ENCODE results near the gene STXBP6.
"Not testable (repeated sequence)": the region's sequence is repeated elsewhere in the genome, so short reads cannot be mapped to it uniquely, and the experiment has no call there.

The STXBP6 gene

DNA sequence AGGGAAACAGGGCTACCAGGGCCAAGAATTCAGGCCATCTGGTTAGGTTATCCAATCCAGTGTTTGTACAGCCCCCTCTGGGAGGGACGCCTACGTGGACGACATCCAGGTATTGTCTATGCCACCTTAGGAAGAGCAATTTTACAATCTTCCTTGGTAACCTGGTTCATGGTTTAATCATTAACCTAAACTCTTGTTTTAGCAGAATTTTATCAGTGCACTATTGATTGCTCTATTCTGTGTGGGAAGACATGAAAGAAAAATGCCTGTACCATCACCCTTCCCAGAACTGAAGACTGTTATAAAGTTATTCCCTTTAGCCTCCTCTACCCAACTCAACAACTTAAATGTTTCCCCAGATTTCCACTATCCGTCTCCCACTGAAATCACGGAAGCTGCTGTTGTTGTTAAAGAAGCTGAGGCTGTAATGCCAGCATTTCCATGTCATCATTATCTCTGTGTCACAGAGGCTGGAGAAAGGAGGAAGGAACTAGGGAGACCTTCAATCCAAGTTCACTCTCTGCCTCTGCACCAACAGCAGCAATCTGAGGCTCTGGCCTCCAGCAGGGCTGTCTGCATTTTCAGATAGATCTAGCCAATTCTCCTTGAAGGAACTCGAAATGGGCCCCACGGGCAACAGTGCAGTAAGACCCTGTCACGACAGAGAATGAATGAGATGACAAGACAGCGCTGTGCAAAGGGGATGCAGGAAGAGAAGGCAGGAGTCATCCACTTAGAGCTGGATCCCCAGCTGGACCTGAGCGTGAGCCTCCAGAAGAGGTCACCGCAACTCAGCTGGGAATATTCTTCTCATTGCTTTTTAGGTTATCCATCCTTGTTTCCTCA is 232.5 kb downstream of the STXBP6 start:
- no peak for DNase-seq

DNA sequence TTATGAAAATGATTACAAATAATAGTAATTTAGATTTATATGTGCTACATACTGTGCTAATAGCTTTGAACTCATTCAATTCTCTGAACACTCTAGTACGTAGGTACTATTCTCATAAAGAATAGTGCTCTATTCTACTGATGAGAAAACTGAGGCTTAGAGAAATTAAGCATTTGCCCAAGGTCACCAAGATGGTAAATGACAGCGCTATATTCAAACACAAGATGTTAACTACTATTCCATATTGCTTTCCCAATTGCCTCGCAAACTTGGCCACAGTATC is 233.1 kb downstream of the STXBP6 start:
- DNase-seq = no peak

DNA sequence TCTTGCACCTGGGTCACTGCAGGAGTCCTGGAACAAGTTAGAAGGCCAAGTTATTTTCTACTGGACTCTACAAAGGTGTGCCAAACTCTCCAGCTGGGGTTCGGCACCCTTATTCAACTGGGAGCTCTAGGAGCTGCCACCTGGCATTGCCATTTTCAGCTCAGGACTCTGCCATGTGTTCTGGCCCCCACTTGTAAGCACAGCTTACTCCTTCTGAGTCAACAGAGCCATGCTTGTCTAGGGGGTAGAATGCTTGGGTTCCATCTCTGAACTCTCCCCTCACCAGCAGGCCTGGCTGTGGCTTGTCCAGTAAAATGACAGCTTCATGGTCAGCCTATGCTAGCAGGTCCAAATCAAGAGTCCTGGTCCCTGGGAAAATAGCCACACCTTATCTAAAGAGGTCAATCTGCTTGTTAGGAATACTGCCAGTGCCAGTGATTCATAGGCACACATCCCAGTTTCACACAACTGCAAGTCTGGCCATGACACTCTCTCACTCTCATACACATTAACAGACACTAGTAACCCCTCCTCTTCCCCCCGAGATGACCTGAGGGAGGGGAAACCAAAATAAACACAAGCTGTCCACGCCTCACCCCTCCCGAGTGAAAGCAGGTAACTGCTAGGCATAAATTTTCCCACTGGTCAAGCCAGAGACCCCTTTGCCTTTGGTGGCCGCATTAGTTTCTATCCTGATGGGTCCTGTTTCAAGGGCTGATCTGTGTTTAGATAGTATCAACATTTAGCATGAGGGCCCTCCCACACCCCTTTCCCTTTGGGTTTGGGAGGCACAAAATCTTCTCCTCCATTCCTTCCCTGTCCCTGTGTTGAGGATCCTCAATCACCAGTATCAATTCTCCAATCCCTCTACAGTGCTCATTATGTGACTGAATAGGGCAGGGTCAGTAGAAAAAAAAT is 233.7 kb downstream of the STXBP6 start:
- no peak for DNase-seq

DNA sequence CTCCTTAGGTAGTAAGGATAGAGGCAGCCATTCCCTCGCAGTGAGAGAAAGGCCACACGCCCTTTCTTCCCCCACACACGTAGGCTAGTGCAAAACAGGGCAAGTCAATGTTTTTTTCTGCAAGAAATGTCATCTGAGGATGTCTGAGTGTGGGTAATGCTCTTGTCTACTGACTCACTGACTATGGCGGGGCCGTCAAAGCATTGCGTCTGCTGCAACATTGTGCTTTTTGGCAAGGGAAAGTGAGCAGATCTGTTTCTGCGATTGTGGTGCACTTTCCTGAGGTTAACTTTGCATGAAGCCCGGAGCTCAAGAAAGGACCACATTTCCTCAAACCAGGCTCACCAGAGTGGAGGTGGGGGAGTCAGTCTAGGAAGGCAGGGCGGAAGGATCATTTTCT is 234.4 kb downstream of the STXBP6 start:
- no peak for DNase-seq

DNA sequence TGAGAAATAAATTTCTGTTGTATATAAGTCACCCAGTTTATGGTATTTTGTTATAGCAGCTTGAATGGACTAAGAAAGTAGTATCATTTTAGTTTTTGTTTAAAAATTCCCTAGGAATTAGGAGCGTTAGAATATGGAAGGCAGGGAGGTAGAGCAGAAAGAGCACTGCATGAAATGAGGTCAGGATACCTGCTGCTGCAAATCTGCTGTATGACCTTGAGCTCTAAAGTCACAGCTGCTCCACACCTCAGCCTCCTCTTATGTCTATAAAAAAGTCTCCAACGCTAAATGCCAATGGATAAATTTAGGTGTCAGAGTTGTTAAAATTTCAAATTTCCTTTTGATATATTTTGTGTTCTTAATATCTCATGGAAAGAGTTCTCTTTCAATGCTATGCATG is 235.0 kb downstream of the STXBP6 start:
- no peak for DNase-seq

DNA sequence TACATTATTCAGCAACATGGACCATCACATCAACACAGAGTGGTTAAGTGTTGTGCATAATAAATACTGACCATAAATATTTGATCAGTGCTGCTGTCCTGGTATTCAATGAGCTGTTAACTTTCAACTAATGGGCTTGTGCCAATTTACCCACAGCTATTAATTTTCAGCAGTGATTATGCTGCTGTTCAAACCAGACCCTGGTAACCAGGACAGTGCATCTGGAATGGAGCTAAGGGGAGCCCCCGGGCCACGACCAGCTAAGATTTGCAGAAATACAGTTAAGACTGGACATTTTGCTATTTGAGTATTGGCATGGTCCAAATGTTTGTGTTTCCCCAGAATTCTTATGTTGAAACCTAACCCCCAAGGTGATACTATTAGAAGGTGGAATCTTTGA is 235.6 kb downstream of the STXBP6 start:
- no peak for DNase-seq

DNA sequence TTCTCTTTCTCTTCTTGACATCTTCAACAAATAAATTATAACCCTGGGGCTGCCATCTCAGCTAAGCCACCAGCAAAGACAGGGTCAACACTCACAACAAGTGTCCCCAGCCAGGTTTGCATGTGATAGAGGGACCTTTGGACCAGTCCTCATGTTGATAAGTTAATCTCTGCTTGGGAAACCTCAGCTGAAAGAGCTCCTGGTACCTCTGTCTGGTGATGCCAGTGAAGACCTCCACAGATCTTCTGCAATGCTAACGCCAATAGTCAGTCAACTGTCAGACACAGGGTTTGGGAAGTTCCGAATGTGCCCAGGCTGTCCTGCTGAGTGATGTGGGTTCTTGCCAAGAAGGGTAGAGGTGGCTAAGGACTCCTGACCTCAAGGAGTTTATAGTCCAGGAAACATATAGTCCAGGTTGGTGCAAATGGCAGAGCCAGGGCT is 236.1 kb downstream of the STXBP6 start:
- DNase-seq = no peak

DNA sequence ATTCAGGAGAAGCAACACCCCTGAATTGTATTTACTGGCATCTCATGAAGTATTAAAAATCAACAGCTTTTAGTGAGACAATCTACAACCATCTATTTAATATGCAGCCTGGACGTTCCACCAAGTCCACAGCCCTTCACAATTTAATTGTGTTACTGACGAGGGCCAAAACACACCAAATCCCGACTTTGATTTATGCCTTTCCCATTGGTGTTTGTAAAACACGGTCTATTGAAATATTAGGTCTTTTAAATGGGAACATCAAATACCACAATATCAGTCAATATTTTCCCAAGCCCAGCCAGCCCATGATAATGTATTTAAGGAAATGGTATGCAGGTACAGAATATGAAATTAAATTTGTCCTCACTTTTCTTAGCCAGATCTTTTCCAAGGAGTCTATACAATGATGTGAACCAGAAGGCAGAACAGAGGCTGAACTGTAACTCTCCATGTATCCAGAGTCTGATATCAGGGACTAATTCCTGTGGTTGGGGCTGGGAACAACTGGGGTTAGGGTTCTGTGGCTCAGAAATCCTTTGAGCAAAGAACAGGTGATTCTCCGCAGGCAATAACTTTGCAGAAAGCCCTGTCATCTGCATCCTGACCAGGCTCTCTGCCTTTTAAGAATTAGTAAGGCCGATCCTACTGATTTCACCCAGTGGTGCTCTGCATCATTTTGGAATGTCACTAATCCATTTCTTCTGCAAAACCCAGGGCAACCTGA is 236.7 kb downstream of the STXBP6 start:
- no peak for DNase-seq

DNA sequence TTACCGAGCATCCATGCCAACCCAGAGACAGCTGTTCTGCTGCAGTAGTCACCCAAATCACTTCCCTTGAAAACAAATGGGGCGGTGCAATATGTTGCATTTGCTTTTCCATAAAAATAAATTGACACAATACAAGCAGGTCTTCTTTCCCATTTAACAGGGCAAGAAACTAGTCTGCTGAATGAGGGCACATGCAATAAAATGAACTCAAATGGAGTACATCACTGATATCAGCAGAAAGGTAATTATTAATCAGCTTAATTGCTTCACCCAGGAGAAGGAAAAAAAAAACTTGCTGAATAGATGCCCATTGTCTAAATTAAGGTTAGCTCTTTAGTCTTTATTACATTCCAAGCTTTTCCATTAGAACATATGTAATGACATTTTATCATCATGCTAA is 240.8 kb downstream of the STXBP6 start:
- no peak for DNase-seq

DNA sequence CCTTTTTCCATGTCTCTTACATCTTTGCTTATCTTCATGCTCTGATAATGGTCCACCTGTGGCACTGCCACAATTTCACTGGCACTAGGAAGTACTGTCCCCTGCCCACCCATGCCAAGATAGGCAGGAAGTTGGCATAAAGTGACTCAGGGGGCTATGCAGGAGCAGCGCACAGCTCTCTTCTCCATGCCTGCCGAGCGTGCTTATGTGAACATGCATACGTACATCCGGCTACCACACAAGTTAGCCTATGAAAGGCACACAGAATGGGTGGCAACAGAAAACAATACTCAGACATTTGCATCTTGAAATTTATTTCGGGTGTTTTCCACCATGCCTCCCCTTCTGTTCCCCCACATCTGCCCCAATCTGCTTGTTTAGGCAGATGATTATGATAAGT is 241.5 kb downstream of the STXBP6 start:
- no peak for DNase-seq

DNA sequence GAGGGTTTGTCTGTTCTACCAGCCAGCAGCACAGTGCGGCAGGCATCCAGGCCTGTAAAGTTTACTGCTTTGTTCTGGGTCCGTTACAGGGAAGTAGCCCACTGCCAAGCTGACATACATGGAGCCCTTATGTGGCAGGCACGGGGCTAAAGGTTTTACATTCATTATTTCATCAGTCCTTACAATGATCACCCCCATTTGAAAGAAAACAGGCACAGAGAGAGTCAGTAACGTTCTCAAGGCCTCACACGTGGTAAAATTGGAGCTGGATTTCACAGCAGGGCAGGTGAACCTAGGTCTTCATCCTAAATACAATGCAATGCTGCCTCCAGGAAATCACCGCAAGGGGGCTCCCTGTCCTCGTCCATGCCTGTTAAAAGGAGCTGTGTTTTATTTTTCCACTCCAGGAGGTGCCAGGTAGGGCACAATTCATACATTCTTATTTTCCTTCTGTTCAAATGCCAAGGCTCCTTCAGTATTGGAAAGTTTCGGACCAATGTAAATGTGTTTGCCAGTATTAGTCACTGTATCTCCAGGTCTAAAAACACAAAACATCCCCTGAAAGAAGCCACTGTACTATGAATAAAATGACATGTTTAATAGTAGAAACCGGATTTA is 243.8 kb downstream of the STXBP6 start:
- peak; percentile 15 for DNase-seq

DNA sequence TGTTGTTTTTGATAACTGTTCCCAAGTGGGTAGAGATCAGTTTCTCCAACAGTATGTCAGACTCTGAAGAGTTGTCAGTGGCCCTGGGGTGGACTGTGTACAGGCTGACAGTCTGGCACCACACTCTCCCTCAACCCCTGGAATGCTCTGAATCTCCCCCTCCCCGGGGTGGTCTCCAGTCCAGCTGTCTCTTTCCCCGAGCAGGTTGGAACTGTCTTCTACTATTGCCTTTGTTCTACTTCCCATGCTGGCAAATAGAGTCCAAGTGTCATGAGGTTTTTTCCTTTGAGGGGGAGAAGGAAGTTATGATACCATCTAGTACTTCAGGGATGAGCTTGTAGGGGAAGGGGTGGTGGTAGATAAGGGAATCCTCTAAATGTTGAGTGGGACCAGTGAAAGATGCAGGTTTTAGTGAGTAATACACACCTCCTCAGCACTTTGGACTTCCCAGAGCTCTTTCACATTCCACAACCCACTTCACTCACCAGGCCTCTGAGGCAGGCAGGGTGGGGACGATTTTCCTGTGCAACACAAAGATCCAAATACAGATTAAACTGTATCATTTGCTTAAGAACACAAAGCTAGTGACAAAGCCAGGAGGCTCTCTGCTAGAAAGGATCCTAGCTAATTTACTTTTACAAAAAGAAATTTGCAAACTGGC is 245.3 kb downstream of the STXBP6 start:
- DNase-seq = no peak

DNA sequence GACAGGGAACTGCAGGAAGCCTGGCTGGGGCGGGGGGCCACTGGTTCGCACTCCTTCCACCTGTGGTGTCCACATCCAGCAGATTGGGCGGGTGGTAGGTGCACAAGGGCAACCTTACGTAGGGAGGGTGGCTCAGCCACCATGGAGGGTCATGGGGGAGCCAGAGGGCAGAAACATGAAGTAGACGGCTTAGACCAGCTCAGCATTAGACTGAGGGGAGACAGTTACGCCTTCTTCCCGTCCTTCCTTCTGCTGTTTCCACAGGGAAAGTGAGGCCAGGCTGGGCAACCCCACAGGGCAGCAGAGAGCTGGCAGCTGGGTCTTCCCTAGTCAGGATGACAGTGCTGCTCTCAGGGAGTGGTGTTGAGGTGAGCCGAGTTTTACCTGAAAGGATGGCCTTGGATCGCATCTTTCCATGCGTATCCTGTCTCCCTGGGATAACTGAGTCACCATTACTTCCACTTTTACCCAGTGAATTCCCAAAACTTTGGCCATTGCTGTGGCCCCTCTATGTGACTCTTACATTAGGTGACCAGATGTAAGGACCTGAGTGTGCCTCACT is 245.9 kb downstream of the STXBP6 start:
- no peak for DNase-seq

DNA sequence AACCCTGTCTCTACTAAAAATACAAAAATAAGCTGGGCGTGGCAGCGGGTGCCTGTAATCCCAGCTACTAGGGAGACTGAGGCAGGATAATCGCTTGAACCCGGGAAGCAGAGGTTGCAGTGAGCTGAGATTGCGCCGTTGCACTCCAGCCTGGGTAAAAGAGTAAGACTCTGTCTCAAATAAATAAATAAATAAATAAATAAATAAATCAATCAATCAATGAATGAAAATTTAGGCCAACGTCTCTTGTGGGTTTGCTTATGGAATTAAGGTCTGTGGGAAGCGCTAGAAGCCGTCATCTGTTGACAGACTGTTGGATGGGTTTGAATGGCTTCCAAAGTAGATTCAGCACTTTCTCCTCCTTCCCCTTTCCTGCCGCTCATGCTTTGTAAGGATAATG is 246.5 kb downstream of the STXBP6 start:
- DNase-seq = not testable (repeated sequence)

DNA sequence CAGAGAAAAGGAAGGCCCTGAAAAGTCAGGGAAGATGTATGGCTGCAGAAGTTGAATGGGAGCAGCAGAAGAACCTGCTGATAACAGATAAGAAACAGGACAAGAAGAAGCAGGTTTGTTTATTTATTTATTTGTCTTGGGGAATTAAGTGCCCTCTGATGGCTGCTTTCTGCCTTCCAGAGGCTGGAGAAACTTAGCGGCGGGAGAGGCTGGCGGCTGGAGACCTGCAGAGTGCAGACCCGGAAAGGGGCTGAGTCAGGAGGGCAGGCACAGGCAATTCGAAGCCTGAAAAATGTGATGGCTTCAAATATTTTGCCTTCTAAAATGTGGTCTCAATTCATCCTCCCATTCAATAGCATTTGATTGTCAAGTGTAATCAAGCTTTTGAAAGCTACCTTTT is 247.7 kb downstream of the STXBP6 start:
- no peak for DNase-seq

DNA sequence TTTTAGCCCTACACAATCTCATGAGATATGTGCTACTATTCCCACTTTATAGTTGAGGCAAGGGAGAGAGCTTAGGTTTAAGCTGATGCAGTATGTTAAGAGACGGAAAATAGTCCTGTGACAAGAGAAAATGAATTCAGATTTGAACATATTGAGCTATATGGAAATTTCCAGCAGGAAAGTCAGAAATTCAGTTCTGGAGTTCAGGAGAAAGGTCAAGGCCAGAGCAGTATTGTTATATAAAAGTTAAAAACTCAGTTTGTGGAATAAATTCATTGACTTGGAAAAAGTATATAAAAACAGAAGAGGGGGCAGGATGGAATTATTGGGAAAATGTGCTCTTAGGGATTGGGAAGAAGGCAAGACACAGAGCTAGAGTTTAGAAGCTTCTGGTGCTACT is 248.9 kb downstream of the STXBP6 start:
- no peak for DNase-seq

DNA sequence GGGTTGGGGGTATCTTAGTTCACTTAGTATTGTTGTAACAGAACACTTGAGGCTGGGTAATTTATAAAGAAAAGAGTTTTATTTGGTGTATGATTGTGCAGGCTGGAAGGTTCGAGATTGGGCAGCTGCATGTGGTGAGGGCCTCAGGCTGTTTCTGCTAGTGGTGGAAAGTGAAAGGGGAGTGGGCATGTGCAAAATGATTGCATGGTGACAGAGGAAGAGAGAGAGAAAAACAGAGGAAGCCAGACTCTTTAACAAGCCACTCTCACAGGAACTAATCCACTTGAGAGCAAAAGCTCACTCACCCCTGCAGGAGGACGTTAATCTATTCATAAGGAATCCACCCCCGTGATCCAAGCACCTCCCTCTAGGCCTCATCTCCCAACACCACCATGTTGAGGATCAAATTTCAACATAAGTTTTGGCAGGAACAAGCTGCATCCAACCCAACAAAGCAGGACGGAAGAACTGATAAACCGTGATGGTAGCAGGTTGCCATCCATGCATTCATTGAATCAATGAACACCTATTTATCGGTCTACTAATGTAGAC is 251.0 kb downstream of the STXBP6 start:
- no peak for DNase-seq

DNA sequence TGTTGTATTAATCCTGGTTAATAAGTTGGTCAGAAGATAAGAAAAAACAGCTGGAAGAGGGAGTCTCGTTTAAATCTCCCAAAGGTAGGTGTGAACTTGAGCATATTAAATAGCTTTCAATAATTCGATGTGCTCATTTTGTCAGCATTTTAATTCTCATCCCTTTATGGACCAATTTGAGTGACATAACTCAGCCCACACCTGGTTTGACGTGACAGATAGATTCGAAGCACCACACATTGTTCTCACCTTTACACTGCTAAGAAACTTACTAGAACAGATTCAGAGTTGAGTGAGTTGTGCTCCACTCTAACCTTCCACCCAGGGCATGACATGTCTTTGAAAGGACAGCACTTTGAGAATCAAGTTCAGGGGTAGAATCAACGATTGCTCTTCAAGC is 254.5 kb downstream of the STXBP6 start:
- DNase-seq = no peak

DNA sequence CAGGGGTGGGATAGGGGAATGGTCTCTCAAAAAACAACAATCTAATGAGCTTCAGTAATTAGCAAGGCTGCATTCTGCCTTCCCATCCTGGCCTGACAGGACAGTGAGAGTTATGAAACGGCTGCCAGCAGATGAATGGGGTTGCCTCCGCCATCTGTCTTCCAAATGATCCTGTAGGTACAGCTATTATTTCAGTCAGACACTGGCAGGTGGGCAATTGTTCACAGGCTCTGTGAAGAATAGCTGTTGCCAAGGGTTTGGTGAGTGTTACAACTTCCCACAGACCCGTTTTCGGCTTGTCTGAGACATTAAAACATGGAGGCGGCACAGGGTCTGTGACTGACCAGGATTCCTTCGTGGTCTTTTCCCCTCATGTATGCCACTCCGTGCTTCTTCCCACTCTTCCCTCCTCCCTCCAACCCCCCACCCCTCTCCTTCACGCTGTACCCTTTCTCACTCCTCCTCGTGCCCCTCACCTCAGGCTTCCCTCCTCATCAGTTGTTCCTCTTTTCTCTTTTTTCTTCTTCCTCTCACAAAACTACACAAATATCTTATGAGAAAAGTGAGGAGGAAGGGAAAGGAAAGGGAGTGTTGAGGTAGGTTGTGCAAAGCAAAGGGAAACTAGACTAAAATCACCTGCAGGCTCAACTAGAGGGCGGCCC is 255.2 kb downstream of the STXBP6 start:
- DNase-seq = no peak

DNA sequence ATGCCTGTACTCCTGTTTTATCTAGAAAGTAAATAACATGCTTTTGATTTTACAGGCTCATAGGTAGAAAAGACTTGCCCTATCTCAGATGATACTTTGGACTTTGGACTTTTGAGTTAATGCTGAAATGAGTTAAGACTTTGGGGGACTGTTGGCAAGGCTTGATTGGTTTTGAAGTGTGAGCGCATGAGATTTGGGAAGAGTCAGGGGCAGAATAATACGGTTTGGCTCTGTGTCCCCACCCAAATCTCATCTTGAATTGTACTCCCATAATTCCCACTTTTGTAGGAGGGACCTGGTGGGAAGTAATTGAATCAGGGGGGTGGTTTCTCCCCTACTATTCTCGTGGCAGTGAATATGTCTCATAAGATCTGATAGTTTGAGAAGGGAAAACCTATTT is 259.8 kb downstream of the STXBP6 start:
- DNase-seq = no peak

DNA sequence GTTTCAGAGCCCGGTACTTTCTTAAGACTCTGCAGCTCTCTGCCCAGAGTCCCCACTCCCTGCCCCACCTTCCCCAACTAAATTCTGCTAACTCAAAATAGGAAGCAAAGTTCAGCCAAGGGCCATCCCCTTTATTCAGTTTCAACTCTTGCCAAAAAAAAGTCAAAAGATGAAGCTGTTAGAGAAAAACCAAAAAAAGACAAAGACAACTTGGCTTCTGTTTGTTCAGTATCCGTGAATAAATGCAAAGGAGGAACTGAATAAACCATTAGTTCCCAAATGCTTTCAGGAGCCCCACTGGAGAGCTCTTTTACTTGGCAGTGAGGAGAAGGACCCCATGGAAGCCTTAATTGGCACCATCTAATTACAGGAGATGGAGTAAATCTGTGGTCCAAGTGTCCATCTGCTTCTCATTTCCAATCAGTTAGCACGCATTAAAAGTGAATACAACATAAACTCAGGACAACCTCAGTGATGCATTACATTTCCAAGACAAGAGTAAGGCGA is 260.5 kb downstream of the STXBP6 start:
- DNase-seq = no peak

Measured in stimulated activated CD4-positive, alpha-beta T cell treated with anti-CD3 and anti-CD28 coated beads, Interleukin-4, amount 100 ng/mL, for 1 hour (primary cell).